ENCODE results near the gene SYNM.

- no peak for TF ChIP-seq CTCF (IDR thresholded peaks at IDR 0.05)
- TF ChIP-seq POLR2A (IDR thresholded peaks at IDR 0.05) = no peak
- TF ChIP-seq POLR2AphosphoS5 (IDR thresholded peaks at IDR 0.05) = no peak
Measured at GRCh38 chr15:99149366-99149765, 44.5 kb downstream of the SYNM start.
